NCI-H82 treated with DMSO at 0.1 percent for 48 hours (cell line): Measurements from ENCODE around the gene GADD45A.
A peak's percentile ranks its signal among the peaks of the same experiment; 100 is the strongest.

Source experiments
- DNase-seq: peaks from one replicate; lab custom pipeline; 2025; ENCODE audit not compliant: unreplicated experiment; lab: John Stamatoyannopoulos, UW

GADD45A gene

GRCh38 chr1:67687649-67688048 lies 2.6 kb downstream of the GADD45A start:
- DNase-seq, result no peak

DNA sequence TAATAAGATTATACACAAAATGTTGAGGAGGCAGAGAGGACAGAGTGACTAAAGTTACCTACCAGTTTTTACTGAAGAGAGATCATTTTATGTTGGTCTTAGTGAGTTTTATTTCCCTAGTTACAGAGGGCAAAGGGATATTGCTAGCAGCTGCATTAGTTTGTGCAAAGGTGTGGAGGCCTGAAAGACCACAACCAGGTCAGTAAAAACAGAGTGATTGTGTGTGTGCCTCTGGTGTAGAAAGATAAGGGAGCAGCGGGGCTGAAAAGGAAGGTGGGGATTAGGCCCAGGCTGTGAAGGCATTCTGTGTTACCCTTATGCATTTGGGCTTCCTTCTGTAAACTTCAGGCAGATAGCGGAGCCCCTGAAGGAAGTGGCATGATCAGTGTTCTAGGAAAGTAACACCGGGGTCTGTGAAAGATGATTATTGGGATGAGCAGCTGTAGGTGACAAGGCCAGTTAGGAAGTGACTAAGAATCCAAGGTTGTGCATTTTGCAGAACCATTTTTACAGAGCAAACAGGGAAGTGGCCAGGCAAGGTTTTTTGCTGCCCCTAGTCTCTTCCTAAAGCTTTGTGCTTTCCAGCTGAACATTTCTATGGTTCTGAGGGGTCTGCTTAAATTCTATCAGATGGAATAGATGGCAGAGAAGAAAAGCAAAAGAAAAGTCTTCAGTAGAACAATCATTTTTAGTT lies 3.7 kb downstream of the GADD45A start:
- DNase-seq, result no peak

DNA sequence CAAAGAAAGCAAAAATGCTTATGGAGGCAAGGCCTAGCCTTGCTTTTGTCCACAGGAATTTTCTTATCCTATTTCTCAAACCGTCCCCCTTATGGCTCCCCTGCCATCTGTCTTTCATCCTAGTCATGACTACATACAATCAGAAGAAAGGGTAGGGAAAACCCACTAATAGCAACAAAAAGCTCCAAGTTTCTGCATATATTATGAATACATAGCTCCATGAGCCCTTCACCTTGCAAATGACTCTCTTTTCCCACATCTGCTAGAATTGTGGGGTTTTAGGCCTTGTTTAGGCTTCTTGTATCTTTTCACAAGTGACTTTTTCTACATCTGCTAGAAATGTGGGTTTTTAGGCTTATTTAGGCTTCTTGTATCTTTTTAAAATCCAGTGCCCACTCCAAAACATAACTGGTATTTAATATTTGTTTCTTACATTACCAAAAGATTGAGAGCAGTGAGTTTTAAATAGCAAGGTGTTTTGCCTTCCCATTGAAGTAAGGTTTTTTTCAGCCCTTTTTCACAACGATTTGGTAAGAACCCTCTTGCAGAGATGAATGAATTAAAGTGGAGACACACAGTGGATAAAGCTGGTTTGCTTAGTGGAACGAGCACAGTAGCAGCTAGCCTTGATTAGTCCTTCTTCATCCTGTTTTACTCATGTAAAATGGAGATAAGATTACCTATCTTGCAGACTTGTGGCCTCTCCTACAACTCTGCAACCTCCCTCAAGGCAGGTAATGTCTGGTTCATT lies 4.4 kb downstream of the GADD45A start:
- DNase-seq, result no peak

- DNase-seq, result no peak
Observed at GRCh38 chr1:67690018-67690363, 5.0 kb downstream of the GADD45A start.

GRCh38 chr1:67690411-67690810 lies 5.4 kb downstream of the GADD45A start:
- DNase-seq, result no peak

DNA sequence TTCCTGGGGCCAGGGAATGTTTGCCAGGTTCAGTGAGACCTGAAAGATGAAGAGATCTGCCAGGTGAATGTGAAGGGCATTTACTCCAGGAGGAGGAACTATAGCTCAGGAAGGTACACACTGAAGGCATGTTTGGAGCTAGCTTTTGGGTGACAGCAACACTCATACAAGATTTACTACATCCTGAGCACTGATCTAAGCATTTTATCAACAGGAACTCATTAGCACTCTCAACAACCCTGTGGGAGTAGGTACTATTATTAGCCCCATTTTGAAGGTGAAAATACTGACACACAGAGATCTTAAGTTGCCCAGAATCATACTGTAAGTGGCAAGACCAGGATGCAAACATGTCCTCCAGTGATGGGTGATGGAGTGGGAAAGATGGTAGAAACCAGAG lies 6.7 kb downstream of the GADD45A start:
- DNase-seq, result no peak

- no peak for DNase-seq
Observed at GRCh38 chr1:67695963-67696362, 11.0 kb downstream of the GADD45A start.

- no peak for DNase-seq
Observed at GRCh38 chr1:67696708-67697107, 11.7 kb downstream of the GADD45A start.

DNA sequence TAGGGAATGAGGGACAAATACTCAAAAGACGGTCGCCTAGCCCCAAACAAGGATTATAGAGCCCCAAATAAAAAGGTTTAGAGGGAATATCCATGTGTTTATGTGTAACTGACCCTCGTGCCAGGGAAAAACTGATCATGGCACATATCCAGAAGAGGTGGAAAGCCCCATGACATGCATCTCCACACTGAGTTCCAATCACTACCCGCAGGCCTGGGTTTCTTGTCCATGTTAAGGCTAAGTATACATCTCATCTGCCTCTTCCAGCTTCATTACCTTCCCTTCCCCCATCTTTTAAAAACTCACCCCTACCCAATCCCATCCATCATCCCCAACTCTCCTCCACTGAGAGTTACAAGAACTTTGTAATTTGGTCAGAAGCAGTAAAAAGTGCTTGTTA lies 15.2 kb downstream of the GADD45A start:
- no peak for DNase-seq

DNA sequence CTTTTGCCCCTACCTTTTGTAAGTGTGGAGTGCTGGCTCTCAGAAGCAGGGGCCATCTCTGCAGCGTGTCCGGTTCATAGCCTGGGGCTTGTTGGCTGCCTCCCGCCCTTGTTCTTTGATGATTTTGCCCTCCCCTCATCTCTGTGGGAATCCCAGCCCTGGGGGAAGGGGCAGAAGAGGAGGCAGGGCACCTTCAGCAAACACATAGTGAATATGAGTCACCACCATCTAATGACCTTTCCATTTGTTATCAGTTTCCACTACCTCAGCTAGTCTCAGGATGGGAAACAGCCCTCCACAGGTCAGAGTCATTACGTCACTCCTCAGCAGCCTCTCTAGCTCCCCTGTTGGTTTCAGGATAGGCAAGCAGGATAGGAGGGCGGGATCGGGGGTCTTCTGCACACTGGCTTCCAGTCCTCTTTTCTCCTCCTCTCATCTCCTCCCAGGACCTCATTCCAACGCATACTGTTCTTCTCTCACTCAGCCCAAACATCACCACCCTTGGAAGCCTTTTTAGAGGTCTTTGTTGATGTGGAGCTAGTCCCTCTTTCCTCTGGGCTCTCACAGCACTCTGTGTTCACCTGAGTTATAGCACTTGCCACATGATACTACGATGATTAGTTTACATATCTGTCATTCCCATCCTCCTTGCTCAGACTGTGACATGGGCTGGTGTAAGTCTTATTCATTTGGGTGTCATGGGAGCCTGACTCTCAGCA lies 15.8 kb downstream of the GADD45A start:
- DNase-seq, result no peak

DNA sequence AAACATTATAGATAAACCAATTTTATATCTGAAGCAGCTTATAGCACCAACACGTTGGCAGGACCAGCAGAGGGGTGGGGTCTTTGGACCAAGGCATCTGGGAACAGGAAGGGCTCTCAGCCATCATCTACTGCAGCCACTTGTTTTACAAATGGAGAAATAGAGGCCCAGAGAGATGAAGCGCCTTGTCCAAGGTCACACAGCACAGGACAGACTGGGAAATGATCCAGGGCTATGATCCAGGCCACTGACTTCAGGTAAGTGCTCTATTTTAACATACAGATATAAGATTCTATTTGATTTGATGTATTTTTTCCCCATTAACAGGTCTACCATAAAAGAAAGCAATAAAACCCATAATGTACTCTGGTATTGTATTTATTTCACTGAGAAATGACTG lies 16.9 kb downstream of the GADD45A start:
- no peak for DNase-seq

DNA sequence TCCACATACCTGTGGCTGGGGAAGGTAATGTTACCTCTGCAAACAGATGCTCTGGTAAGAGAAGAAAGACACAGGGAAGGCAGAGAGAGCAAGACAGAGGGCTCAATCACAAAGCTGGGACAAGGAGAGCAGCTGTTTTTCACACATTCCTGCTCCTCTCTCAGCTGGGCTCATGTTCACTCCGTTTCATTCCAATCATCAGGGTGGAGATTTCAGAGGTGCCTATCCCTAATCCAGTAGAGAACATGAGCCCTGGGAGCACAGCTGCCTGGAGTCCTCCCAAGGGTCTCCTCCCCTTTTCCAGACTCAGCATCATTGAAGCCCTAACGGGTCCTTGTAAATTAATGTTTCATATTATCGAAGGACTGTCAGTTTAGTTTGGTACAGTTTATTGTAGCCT lies 19.4 kb downstream of the GADD45A start:
- DNase-seq, result no peak

DNA sequence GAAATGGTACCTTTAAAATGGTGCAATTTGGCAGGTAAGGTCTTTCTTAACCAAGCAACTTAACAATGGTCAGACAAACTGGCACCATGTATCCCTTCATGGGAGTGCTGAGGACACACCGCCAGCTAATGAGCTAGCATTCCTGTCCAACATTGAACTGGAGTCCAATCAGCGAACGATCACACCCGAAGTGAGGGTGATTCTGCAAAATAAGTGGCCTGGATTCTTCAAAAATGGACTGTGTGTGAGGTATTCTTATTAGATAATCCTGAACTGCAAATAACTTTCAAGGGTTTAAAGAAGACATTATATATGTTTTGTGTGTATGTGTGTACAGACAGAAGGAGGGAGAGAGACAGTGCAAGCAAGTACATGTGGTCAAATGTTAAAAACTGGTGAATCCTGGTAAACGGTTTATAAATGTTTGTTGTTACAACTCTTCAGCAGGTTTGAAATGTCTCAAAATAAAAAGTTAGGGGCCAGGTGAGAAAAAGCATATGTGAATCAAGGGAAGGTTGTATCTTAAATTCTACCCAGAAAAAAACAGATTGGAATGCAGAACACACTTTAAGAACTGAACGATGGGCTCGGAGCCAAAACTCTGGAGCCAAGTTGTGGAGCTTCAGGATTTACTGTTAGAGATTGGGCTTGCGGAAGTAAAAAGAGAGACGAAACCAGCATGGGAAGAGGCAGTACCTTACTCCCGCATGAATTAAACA lies 20.9 kb downstream of the GADD45A start:
- DNase-seq, result no peak

GRCh38 chr1:67708606-67709005 lies 23.6 kb downstream of the GADD45A start:
- no peak for DNase-seq

GRCh38 chr1:67710417-67710816 lies 25.4 kb downstream of the GADD45A start:
- no peak for DNase-seq

DNA sequence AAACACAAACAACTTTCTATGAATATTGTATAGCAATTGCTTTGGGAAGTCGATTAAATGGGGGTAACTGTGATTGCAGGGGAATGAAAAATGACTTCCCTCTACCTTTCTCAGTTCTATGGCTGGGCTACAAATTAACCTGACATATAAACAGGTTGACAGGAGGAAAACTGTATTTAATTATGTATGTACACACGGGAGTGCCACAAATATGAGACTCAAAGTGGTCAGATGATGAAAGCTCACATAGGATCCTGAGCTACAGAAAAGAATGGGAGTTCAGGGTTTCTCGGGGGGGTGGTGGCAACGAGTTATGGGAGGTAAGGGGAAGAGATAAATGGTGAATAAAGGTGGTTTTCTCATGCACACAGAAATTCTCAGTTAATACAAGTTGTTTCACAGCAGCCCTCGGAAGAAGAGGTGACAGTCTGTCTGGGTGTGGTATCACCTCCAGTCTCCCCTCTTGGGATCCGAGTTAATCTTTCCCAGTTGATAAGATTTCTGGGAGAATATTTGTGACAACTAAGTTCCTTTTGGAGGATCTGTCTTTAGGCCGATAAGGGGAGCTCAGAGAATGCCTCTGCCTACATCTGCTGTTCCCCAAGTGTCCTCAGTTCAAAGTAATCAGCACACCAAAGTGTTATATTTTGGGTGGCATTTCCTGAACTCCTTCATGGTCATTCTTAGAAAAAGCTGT lies 26.3 kb downstream of the GADD45A start:
- DNase-seq, result no peak

DNA sequence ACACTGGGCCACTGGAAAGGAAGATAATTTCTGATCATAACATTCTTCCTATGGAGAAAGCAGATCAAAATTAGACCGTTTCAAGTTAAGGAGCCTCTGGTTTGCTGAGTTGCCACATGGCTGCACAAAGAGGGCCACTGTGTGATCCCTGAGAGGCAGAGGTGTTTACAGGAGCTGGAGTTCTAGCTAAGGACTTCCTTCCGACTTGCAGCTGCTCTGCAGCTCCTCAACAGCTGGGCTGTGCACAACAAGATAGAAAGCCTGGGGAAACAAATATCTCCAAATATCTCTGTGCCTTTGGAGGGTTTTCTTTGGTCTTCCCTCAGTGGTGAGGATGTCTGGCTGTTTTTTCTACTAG lies 26.8 kb downstream of the GADD45A start:
- DNase-seq, result peak; percentile 30

- DNase-seq, result no peak
Observed at GRCh38 chr1:67713057-67713846, 28.3 kb downstream of the GADD45A start.

DNA sequence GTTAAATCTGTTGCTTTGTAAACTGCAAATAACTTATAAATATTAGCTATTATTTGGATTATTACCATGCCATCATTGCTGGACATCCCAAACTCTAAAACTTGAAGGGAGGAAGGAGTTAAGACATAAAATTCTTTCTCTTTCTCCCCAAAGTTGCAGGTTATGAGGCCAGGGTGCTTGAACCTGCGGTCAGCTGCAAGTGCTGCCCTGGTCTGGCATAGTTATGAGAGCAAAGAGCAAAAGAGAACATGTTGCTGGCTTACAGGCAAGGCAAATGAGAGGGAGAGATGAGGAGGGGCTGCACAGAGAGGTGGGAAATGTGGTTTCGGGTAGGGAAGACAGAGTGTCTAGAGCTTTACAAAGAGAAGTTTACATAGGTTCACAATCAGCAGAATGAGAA lies 30.8 kb downstream of the GADD45A start:
- no peak for DNase-seq

GRCh38 chr1:67716800-67717199 lies 31.8 kb downstream of the GADD45A start:
- DNase-seq, result no peak
